GM19395 (cell line): ENCODE measurements around the gene RGS3.

ENCODE experiments used
- ATAC-seq: cut with Tn5 transposase; IDR thresholded peaks from one replicate; pipeline ENCODE4 v1.9.1; 2021; ENCODE audit warnings: mild to moderate bottlenecking, moderate library complexity; ENCODE audit not compliant: unreplicated experiment

Gene RGS3

DNA sequence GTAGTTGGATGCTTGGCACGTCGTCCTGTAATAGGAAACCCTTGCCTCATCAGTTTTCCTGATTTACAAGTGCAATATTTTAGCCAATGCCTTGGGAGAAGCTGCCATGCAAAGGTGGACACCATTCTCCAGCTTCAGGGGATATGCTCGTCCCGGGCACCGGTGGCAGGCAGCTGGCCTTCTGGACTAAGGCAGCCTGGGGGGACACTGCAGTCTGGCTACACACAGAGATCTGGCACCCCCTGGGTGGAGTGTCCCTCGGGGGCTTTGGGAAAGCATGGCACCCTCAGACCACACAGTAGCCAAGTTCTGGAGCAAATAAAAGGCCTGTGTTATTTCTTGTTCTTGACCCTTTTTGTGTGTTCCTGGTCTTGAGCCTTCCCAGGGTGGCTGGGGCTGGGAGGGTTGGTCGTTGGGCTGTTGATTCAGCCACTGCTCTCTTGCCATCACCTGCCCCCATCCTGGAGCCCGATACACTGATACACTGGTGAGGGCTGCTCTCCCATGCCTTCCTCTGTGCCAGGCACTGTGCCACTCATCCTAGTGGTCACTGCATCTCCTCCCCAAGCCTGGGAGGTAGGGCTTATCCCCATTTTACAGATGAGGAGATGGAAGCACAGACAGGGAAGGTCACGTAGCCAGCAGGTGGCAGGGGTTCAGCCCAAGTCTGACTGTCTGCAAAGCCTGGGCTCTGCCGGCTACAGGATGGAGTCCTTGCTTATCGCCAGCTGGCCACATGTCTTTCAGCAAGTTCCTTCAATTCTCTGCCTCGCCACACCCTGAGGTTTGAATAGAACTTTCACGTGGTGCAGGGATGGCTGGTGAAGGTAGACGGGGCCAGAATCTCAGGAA, 134.1 kb downstream of the RGS3 start:
- ATAC-seq: no peak

DNA sequence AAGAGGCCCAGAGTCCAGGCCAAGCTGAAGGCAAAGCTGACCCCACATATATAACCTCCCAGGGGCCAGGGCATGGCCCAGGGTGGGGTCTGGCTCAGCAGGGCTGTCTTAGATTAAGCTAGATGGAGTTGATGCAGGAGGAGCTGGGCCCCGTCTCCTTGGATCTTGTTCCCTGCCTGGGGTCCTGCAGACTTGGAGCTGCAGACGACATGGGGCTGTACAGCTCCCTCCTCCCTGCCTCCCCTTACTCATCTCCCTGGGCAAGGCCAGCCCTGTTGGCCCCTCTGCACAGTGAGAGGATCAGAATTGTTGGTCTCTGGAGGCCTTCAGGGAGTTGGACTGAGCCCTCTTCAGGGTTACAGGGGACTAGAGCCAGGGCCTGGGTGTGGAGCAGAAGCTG, 134.9 kb downstream of the RGS3 start:
- ATAC-seq: no peak

DNA sequence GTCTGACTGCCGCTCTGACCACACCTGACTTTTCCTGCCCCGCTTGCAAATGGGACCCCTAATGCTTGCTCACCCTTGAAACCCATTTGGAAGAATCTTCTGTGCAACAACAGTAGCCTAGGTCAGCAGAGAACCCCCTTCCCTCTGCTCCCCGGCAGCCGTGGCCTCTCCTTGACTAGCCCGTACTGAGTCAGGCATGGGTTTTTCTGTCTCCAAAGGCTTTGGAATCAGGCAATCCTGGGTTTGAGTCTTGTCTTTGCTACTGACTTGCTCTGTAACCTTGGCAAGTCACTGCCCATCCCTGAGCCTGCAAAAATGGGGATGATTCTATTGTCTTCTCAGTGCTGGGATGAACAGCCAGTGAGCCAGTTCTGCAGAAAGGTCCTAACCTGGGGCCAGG, 135.4 kb downstream of the RGS3 start:
- no peak for ATAC-seq

DNA sequence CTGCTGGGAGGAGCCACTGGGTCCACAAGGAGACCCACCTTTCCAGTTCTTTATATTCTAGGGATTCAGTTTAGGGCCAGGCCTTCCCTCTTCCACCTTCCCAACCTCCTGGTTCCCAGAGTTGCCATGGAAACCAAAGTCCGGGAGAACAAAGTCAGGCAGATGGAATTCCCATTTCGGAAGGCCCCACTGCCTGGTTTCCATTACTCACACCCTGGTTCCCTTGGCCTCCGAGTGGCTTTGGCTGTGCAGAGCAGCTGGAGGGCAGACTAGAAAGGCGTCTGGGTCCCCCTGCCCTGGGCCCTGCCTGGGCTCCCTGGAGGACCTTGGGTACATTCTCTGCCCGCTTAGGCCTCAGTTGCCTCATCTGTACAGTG, 136.1 kb downstream of the RGS3 start:
- no peak for ATAC-seq

DNA sequence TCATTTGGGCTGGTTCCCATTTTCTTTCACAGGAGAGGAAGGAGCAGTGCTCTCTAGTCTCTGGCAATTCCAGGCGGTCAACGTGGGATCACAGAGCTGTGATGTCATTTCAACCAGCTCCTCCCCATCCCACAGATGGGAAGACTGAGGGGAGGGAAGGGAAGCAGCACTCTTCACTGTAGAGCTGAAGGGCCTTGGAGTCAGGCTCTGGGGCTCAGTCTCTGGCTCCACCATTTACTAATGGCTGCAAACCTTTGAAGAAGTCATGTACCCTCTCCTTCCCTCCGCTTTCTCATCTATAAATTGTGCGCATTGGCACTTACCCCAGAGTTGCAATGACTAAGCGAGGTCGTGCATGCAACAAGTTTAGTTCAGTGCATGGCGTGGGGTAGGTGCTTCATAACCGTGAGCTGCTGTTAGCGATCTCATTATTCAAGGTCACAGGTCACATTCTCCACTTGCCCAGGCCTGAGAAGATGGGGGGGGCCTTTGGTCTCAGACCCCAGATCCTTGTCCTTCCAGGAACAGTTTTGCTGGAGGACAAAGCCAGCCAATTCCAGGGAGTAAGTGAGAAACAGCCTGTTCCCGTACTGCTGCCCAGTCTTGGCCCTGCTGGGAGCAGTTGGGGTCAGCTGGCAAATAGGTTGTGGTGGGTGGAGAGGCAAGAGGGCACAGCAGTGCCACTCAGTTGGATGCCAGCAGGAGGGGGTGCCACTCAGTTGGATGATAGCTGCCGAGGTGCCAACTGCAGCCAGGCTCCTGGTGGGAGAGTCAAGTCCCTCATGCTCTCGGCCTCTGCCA, 136.7 kb downstream of the RGS3 start:
- no peak for ATAC-seq

DNA sequence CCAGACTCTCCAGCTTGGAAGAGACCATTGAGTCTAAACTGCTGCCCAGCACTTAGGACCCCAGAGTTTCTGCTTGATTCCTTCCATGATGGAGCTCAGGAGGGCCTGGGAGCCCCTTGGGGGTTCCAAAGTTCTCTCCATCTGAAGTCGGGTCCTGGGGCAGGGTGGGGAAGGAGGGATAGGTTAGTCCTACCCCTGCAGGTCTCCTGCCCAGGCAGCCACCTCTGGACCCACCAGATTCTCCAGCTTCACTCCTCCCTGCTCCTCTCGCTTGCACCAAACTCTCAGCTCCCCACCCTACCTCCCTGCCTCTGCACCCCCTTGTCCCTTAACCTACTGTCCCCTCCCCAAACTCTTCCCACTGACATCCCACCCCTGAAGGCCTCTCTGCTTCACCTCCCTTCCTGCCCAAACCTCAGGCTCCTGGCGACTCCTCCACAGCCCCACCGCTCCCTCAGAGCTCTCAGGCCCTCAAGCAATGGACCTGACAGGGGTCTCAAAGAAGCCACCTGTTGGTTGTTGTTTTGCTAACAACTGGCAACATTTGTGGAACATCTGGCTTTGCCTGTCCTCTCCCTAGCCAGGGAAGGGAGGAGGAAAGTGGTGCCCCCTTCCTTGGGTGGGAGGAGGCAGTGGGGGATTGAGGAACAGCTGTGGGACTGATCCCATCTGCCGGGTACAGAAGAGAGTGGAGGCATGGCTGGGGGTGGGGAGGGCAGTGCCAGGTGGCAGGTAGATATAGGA, 137.5 kb downstream of the RGS3 start:
- no peak for ATAC-seq

DNA sequence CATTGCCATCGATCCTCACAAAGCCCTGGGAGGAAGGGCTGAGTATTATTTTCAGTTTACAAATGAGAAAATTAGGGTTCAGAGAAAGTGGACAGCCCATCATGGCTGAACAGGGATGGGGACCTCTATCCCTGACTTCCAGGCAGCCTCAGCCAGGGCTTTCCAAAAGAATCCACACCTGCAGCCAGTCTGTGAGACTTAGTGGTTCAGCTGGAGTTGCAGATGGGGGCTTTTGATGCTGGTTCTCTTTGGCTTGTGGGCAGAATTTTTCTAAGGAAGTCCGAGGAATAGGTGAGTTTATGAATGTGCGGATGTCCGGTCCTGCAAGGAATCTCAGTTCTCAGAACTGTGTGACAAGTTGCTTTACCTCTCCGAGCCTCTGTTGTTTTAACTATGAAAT, 138.1 kb downstream of the RGS3 start:
- ATAC-seq: no peak

DNA sequence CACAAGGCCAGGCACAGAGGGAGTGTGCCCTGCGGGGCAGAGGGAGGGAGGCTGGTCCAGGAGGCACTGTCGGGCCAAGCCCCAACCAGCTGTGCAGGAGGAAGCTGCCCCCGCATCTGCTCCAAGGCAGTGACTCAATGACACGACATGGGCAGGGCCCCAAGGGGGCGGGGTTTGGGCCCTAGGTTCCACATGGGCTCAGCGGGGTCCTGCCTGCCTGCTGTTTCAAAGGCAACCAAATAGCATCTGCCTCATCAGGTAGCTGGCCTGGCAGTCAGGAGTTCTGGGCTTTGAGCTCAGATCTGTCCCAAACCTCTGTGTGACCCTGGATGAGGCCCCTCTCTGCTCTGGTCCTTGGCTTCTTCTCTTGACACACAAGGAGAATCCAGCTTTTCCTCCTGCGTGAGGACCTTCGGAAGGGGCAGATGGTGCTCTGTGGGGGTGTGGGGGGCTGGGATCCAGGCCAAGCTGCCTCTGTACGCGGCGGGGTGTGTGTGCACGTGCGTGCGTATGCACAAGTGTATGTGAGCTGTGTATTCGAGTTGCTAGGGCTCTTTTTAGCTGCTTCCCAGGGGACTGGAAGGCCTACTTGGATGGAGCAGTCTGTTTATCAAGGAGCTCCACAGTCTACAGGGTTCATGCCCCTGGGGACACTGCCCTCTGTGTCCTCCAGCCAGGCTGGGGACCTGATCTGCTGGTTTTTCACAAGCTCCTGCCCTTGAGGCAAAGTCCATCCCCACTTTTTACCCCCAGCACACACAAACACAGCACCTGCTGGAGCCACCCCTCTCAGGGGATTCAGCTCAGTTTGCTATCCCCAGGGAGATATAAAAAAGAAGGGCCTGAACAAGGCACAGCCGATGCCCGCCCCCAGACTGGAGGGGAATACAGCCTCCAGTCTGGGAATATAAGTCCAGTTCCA, 138.9 kb downstream of the RGS3 start:
- ATAC-seq: peak; percentile 72

DNA sequence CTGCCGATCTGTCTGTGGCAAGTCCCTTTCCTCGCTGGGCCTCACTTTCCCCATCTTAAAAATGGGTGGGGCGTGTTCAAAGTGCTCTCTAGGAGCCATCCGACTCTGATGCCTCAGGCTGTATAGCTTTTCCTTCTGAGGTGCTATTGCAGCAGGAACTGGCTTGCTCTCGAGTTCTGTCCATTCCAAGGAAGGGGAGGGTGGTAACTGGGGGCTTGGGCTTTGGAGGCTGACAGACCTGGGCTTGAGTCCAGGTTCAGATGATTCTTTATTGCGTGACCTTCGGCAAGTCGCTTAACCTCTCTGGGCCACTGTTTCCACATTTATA, 139.5 kb downstream of the RGS3 start:
- no peak for ATAC-seq

DNA sequence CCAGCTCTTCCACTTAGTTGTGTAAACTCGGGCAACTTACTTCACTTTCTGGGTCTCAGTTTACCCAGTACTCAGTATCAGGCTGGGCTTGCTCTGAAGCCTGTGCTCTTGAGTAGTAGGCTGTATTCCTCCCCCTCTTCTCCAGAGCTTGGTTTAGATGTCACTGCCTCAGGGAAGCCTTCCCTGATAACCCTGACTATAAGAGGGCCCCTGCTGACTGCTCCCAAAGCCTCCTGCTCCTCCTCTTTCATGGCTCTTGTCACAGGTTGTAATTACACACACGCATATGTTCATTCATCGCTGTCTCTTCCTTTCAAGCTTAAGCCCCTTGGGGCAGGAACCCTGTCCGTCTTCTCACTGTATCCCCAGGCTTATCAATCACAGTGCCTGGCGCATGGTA, 140.2 kb downstream of the RGS3 start:
- ATAC-seq: no peak

DNA sequence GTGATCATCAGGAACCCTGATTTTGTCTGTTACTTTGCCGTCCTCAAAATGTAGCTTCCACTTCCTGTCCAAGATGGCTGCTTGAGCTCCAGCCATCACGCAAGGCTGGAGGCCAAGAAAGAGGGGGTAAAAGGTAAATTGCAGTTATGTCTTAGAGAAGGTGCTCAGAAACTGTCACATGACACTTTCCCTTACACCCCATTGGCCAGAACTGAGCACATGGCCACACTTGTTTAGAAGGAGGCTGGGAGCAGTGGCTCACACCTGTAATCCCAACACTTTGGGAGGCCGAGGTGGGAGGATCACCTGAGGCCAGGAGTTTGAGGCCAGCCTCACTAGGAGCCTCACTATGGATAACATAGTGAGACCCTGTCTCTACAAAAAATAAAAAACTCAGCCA, 140.9 kb downstream of the RGS3 start:
- no peak for ATAC-seq

DNA sequence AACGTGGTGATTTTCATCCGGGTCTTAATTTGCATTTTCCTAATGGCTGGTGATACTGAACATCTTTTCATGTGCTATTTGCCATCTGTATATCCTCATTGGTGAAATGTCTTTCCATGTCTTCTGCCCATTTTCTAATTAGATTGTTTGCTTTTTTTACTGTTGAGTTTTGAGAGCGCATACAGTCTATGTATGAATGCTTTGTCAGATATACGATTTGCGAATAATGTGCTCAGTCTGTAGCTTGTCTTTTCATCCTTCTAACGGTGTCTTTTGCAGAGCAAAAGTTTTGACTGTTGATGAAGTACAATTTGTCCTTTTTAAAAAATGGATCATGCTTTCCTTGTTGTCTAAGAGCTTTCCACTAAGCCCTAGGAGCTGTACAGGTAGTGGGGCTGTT, 143.0 kb downstream of the RGS3 start:
- no peak for ATAC-seq

DNA sequence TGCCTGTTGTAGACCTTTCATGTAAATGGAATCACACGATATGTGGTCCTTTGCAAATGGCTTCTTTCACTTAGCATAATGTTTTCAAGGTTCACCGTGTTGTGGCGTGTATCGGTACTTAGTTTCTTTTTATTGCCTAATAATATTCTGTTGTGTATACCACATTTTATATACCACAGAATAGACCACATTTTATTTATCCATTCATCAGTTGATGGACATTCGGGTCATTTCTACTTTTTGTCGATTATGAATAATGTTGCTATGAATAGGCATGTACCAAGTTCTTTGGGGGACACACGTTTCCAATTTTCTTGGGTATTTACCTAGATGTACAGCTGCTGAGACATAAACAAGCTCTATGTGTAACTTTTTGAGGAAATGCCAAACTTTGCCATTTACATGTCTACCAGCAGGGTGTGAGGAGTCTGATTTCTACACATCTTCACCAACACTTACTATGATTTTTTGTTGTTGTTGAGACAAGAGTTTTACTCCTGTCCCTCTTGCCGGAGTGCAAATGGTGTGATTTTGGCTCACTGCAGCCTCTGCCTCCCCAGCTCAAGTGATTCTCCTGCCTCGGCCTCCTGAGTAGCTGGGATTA, 144.7 kb downstream of the RGS3 start:
- no peak for ATAC-seq

DNA sequence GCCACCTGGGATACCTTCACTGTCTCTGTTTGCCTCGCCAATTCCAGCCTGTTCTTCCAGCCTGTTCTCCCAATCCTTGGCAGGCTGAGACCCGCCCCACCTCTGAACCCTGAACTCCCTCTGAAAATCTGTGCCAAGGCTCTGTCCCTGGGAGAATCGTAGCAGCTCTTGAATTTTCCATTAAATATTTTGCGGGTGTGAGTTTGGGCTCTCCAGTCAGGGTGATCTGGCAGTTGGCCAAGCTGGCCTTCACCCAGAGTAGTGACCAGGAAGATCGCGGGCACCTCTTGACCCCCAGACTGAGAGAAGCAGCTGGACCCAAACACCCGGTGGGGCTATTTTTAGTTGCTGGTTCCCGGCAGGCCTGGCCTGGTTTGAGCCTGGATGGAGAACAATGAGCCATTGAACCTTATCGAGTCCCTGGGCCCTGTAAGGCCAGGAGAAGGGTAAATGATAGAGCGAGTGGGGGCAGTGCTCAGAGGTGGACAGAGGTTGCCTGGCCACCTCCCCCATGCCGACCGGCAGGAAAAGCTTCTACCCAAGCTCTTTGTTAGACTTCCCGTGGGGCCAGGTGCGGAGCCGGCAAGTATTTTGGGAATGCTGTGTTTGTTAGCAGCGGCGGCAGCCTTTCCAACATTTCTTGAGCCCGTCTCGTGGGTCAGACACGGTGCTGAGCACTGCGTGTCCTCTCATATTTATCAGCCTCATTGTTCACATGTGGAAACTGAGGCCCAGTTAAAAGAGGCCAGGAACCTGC, 146.2 kb downstream of the RGS3 start:
- no peak for ATAC-seq

DNA sequence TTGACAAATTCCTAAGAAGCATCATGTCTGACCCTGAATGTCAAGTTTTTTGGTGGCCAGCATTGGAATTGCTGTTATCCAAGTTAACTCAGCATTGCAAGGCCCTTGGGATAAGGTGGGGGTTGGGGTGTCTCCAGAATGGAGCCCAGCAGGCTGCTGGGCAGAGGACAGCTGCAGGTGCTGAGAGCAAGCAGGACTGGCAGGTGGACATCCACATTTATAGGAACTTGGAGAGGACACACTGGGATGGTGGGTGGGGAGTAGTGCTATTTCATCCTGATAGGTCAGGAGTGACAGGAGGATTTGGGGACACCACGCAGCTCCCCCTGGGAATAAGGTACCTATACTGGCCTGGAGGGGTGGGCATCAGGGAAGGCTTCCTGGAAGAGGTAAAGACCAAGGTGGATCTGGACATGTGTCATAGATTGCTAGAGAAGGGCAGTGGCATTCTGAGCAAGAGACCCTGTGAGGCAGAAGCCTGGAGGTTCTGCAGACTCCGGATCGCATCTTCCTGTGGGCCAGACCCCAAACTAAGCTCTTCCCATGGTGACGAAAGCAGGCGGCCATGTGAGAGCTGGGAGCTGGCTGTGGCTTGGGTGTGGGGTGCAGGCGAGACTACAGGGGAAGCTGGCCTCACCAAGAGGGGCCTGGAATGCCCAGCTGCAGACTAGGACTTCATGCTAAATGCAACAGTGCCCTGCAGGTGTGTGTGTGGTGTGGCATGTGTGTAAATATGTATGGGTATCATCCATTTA, 148.1 kb downstream of the RGS3 start:
- no peak for ATAC-seq

DNA sequence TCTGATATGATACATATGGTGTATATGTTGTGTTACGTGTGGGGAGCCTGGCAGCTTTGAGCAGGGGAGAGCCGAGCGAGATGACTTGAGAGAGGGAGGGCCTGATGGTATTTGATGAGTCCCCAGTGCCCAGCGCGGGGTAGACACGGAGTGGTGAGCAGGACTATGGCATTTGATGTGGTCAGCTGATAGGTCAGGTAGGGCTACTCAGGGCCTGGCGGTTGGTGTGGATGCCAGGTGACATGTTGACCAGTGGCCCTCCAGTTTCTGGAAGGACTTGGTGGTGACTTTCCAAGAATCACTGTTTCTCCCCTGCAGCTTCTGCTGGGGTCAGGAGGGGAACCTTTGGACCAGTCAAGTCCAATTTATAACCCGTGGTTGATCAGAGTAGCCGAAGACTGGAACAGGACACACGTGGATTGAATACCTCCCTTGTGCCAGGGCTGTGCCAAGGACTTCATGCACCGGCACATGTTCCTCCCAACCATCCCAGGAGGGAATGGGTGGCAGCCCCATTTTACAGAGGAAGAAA, 148.8 kb downstream of the RGS3 start:
- no peak for ATAC-seq

DNA sequence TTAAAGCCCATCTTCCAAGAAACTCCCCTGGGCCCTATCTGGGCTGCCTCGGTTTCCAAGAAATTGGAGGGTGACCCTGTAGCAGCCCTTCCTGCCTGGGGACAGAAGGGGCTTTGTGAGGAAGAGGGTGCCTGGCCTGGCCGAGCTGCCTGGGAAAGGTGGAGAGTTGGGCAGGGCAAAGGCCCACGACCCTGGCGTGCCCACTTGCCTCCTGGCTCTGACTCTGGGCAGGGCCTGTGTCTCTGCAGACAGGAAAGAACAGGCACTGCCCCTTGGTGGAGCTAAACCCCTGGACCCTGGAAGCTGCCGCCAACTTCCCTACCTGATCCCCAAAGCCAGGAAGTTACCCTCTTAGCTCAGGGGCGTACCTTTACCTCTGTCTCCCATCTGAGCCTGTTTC, 149.3 kb downstream of the RGS3 start:
- no peak for ATAC-seq

DNA sequence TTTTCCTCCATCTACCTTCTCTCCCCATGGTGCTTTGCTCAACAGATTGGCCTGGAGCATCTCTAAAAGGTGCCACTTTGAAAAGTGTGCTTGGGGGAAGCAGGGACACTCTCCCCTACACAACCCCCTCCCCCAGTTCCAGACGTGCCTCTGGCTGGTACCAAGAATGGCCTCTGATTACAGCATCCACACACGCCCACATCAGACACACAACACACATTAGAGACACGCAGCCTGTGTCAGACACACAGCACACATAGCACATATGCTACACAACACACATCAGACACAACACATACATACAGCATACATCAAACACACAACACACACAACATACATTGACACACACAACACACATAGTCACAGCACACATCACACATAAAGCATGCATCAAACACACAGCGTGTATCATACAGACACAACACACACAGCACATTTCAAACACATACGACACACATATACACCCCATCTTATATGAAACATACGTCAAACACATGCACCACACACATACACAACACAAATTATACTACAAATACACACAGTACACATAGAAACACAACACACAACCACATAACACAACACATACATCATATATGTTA, 150.4 kb downstream of the RGS3 start:
- no peak for ATAC-seq
